ENCODE results near the gene NPAS2.

- TF ChIP-seq, protein P1, sequence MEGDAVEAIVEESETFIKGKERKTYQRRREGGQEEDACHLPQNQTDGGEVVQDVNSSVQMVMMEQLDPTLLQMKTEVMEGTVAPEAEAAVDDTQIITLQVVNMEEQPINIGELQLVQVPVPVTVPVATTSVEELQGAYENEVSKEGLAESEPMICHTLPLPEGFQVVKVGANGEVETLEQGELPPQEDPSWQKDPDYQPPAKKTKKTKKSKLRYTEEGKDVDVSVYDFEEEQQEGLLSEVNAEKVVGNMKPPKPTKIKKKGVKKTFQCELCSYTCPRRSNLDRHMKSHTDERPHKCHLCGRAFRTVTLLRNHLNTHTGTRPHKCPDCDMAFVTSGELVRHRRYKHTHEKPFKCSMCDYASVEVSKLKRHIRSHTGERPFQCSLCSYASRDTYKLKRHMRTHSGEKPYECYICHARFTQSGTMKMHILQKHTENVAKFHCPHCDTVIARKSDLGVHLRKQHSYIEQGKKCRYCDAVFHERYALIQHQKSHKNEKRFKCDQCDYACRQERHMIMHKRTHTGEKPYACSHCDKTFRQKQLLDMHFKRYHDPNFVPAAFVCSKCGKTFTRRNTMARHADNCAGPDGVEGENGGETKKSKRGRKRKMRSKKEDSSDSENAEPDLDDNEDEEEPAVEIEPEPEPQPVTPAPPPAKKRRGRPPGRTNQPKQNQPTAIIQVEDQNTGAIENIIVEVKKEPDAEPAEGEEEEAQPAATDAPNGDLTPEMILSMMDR (conservative IDR thresholded peaks at IDR 0.05 in 1 of 2, IDR thresholded peaks at IDR 0.05 in 1 of 2; ENCODE audit: low read depth in 1 of 2, low read length in 2 of 2) = no peak
- TF ChIP-seq EZH2 (IDR thresholded peaks at IDR 0.05; ENCODE audit: low read length, missing control alignments) = no peak
These were observed 206.3 kb downstream of the NPAS2 start for GRCh38 chr2:101026253-101026701.
